Right lobe of liver (tissue), 4 donors: ENCODE results near the gene FASTKD3.

Experiments used
- CTCF ChIP-seq, 4 donors: fragments of 200-600 bp in 3 of 4; fragments of 450-650 bp in 1 of 4; IDR thresholded peaks; one replicate each; pipeline versions ENCODE4 v1.5.1 to v1.8.0; 2016 to 2022; ENCODE audit warnings: antibody characterized with exemption in 4 of 4, mild to moderate bottlenecking in 2 of 4
- POLR2A ChIP-seq: fragments of 450-650 bp; IDR thresholded peaks from one replicate; pipeline ENCODE4 v1.6.1; 2017; ENCODE audit warnings: antibody characterized with exemption, mild to moderate bottlenecking
- donor health status: DM: no; HTN: no; CAD: no.
- donor health status: DM: no; HTN: no; CAD: no.
- donor health status: DM: no; HTN: yes; CAD: no.

GRCh38 chr5:7874639-7875038, 5.8 kb upstream of the FASTKD3 start:
- TF ChIP-seq POLR2A (no peak), CTCF (IDR thresholded peaks at IDR 0.05) (no peak)
